ENCODE results near the gene CRCP. TPM values are rescaled to one million over a fixed set of nuclear protein-coding genes. Genes with fewer than 3 reads are reported as not detected.
"Not testable (repeated sequence)": the region's sequence is repeated elsewhere in the genome, so short reads cannot be mapped to it uniquely, and the experiment has no call there.

The CRCP gene
- total RNA-seq (2014; rRNA removed; shearing (Covaris generic)), result 42.5 and 44.0 TPM in 2 replicates

DNA sequence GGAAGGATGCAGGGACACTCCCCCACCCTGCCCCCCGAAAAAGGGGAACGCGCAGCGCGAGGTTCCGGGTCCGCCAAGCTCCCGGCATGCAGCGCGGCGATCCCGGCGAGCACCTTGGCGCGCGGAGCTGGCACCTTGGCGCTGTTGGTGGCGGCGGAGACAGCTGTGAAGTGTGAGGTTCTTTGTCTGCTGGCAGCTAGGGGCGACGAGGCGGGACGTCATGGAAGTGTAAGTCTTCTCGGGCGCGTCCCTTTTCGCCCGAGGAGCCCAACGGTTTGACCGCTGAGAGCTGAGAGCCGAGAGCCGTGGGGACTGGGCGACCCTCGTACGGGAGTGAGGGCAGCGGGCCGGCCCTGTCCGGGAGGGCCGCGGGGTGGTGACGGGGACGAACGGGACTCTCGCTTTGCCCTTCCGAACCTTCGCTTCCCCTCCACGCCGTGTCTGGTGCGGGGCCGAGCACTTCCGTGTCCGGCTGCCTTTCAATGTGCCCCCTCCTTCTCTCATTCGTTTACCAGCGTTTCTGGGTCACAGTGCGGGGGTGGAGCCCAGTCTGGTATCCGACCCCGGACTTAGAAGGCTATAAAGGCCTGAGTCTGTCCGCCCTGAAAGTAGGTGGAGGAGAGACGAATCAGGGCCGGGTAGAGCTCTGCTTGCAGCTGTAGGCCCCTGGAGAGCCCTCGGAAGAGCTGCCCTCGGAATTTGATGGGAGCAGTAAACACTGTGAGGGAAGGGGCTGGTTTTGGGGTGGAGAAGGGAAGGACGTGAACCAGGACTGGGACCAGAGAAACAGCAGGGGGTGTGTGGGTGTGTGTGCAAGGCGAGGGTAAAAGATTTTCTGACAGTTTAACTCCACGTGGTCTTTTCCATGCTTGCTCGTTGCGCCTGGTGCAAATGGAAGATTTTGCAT is at the start of gene CRCP:
TSS of gene CRCP (plus strand) at position 105 of the 907 bp plus-strand sequence. CDS start at position 221, 116 bp downstream.
- peak; percentile 78 for DNase-seq (ENCODE audit: low spot score)

DNA sequence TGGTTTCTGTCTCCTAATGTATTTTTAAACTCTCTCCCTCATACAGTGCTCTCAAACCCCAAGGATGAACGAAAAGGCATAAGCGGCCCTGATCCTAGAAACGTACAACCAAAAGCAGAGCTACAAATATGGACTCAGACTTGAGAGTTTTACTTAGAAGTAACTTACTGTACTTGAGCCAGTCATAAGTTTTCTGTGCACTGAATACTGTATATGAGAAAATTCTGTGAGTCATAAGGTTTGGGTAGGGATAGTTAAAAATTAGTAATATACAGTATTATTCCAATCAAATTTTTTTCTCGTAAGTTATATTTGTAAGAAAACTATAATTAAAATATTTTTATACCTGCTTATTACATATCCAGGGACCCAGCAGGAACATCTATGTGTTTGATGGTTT is 44.9 kb upstream of the CRCP start:
- no peak for DNase-seq (ENCODE audit: low spot score)

DNA sequence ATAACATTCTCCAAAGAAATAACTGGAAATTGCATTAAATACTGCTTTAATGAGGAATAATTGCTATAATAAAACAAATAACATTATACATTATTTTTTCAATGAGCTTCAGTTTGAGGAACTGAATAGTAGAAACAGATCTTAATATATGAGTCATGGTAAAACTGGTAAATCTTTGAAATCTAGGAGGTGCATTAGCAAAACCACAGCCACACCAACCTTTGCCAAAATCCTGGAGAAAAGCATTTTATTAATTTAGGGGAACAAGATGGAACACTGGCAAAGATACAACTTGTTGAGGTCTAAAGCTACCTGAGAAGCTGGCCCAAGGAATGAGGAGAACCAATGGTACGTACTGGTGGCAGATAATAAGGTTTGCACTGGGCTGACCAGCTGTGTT is 44.4 kb upstream of the CRCP start:
- DNase-seq (ENCODE audit: low spot score), result no peak

DNA sequence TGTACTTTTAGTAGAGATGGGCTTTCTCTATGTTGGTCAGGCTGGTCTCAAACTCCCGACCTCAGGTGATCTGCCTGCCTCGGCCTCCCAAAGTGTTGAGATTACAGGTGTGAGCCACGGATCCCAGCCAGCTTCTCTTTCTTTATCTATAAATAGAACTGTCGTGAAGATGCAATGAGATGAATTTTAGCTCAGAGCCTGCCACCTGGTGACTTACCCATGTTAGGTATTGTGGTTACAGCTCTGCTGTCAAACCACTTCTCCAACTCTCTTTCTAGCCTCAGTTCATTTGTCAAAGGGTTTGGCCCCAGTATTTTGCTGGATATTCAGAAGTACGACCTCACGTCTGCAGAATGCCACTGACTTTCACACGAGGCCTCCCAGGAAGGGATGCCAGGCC is 42.4 kb upstream of the CRCP start:
- DNase-seq (ENCODE audit: low spot score), result not testable (repeated sequence)

DNA sequence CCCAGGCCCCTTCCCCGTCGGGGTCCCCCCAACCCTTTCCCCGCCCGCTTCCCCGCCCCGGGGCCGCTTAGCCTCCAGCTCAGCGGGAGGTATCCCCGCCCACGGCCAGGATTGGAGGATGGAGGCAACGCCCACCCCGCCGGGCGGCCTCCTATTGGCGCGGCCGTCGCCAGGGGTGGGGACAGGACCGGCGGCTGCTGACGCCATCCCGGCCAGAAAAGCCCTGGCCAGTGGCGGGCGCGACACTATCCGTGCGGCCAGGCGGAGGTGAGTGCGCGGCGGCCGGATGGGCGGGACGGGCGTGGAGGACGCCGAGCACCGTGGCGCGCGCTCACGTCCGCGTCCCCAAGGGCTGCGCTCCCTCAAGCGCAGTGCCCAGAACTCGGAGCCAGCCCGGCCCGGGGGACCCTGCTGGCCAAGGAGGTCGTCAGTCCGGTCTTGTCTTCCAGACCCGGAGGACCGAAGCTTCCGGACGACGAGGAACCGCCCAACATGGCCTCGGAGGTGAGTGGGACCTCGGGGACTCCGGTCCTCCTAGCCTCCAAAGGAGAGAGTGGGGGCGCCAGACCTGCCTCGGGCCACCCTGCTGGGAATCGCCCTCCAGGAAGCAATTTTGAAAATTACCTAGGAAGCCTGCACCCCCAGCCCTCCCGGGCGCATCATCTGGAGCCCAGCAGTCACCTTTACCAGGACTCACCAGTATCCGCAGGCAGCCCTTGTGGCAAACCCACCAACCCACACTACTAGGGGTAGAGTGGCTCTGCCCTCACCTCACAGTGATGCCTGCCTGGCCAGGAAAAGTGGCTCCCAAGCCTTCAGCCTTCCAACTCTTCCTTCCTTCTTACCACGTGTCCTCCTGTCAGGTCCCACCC is 38.8 kb upstream of the CRCP start, which contains the start of gene ASL:
TSS of gene ASL (plus strand) at position 230 of the 872 bp plus-strand sequence. CDS start at position 493, 263 bp downstream.
- DNase-seq (ENCODE audit: low spot score), result peak; percentile 86

DNA sequence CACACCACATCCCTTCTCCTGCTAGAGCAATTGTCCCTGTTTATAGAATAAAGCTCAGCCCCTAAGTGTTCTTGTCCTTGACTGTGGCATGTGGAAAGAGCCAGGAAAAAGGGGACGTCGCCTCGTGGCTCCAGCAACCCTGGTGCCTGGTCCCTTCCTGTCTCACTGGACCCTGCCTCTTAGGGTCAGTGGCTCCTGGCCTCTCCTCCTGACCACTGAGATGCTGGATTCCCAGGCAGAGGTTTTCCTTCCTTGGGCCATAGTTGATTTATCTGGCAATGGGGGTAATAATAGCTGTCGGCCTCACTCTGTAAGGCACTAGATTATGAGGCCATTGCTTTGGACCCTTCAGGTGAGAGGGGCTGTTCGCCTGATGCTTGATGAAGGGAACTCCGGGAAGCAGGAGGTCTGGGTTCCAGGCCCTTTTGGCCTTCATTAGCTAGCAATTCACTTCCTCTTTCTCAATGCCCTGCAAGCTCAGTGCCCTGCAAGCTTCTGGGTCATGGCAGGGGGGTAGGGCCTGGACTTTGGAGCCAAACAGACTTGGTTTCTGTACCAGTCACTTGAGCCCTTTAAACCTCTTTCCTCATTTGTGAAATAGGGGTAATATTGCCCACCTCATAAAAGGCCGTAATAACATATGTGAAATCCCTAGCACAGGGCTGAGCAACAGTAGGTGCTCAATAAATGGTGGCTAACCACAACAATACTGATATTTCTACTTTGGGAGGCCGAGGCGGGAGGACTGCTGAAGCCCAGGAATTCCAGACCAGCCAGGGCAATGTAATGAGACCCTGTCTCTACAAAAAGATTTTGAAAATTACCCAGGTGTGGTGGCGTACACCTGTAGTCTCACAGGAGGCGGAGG is 38.0 kb upstream of the CRCP start:
- DNase-seq (ENCODE audit: low spot score), result no peak

DNA sequence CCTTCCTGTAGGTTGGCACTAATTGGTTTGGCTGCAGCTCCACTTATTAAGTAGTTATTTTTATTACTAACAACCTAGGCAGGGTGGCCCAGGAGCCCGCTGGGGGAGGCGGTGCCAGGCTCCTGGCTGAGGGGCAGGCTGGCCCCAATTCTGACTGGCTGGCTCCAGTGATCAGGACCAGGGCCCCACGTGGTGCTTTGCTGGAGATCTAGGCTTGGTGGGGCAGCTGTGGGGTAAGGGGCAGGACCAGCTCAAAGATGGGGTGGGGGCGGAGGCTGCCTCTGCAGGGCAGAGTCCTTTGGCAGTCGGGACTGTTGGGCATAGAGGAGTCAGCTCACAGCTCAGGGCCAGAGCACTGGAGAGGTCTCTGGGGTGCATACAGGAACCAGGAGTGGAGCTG is 36.6 kb upstream of the CRCP start:
- DNase-seq (ENCODE audit: low spot score), result no peak

DNA sequence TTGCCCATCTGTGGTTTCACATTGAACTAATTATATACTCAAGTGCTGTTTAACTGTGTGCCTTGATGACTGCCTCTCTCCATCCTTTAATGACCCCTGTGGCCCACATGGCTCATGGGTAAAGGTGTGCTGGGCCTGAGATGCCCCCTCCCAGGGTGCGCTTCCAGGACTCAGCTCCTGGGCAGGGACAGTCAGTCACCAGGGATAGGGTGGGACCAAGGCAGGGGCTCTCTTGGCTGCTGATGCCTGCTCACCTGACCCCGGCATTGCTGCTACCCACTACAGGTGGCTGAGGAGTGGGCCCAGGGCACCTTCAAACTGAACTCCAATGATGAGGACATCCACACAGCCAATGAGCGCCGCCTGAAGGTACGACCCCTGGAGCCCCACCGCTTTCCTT is 32.6 kb upstream of the CRCP start:
- DNase-seq (ENCODE audit: low spot score), result no peak

DNA sequence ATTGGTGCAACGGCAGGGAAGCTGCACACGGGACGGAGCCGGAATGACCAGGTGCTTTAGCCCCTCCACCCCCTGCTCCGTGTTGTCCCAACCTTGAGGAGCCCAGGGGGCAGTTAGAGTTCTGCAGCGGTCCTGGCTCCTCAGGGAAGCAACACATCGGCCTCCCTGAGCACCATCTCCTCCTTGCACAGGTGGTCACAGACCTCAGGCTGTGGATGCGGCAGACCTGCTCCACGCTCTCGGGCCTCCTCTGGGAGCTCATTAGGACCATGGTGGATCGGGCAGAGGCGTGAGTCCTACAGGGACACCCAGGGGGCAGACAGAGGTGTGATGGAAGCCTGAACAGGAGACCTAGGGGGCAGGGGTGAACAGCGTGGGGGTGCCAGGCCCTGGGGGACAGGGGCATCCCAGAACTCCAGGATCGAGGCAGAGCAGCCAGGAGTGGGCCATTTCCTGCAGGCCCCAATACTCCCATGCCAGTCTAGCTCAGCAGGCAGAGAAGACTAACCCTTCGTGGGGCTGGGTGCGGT is 31.7 kb upstream of the CRCP start:
- no peak for DNase-seq (ENCODE audit: low spot score)

DNA sequence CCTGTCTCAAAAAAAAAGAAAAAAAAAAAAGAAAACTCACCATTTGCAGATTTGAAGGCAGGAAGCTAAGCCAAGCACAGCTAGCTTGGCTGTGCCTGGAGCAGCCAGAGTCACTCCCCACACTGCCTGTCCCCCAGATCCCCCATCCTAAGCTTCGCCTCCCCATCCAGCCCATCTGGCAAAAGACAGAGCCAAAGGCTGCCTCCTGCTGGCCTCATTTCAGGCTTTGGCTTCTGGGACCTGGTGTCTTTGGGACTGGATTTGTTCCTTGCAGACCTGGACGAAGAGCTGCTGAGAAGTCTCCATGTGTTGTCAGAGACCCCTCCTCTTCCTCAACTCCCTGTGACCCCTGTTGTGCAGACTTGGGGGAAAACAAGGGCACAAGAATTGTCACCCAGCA is 31.0 kb upstream of the CRCP start:
- no peak for DNase-seq (ENCODE audit: low spot score)

DNA sequence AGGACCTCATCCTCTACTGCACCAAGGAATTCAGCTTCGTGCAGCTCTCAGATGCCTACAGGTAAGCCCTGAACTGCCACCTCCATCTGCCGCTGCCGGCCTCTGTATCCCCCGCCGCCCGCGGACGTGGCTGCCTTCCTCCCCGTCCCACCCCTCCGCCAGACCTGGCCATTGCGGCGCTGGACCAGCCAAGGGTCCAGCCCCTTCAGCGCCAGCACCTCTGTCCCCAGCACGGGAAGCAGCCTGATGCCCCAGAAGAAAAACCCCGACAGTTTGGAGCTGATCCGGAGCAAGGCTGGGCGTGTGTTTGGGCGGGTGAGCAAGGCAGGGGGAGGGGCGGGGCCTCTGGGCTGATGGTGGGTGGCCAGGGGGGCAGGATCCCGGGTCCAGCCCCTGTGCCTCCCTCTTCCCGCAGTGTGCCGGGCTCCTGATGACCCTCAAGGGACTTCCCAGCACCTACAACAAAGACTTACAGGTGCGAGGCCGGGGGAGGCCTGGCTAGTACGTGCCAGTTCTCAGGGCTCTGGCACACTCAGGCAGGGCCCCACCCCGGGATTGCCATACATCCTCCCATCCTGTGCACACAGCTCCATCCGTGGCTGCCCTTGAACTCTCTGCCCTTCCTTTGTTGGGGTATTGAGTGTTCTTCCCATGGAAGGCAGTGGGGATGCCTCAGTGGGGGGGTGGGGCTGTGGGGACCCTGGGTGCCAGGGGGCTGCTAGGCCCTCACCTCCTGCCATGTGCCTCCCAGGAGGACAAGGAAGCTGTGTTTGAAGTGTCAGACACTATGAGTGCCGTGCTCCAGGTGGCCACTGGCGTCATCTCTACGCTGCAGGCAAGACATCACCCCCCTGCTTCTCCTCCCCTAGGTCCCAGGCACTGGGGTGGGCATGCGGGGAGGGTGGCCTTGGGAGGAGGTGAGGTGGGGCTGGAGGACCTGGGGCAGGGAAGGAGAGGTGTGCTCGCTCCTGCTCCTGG is 25.5 kb upstream of the CRCP start:
- no peak for DNase-seq (ENCODE audit: low spot score)

DNA sequence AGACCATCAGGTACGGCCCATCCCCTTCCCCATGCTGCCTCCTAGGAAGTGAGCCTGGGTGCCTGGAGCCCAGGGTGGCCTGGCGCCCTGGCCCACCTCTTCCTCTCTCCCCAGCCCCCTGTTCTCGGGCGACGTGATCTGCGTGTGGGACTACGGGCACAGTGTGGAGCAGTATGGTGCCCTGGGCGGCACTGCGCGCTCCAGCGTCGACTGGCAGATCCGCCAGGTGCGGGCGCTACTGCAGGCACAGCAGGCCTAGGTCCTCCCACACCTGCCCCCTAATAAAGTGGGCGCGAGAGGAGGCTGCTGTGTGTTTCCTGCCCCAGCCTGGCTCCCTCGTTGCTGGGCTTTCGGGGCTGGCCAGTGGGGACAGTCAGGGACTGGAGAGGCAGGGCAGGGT is 22.0 kb upstream of the CRCP start:
- no peak for DNase-seq (ENCODE audit: low spot score)

DNA sequence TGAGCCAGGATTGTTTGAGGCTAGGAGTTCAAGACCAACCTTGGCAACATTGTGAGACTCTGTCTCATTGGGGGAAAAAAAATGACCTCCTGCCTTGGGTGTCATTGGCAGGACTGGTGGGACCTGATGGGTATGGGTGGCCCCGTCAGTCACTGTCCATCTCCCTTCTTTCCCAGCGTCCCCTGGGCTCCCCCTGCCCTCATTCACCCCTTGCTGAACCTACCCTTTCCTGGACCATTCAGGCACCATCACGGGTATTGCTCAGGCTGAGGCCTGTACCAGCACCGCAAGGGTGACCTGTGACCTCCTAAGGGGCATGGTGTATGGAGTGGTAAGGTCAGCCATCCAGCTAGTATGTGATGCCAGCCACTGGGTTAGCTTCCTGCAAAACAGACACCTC is 19.6 kb upstream of the CRCP start:
- DNase-seq (ENCODE audit: low spot score), result no peak

DNA sequence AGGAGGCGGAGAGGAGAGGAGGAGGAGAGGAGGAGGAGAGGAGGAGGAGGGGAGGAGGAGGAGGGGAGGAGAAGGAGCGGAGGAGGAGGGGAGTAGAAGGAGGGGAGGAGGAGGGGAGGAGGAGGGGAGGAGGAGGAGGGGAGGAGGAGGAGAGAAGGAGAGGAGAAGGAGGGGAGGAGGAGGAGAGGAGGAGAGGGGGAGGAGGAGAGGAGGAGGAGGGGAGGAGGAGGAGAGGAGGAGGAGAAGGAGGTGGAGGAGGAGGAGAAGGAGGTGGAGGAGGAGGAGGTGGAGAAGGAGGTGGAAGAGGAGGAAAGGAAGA is 15.5 kb upstream of the CRCP start:
- no peak for DNase-seq (ENCODE audit: low spot score)

DNA sequence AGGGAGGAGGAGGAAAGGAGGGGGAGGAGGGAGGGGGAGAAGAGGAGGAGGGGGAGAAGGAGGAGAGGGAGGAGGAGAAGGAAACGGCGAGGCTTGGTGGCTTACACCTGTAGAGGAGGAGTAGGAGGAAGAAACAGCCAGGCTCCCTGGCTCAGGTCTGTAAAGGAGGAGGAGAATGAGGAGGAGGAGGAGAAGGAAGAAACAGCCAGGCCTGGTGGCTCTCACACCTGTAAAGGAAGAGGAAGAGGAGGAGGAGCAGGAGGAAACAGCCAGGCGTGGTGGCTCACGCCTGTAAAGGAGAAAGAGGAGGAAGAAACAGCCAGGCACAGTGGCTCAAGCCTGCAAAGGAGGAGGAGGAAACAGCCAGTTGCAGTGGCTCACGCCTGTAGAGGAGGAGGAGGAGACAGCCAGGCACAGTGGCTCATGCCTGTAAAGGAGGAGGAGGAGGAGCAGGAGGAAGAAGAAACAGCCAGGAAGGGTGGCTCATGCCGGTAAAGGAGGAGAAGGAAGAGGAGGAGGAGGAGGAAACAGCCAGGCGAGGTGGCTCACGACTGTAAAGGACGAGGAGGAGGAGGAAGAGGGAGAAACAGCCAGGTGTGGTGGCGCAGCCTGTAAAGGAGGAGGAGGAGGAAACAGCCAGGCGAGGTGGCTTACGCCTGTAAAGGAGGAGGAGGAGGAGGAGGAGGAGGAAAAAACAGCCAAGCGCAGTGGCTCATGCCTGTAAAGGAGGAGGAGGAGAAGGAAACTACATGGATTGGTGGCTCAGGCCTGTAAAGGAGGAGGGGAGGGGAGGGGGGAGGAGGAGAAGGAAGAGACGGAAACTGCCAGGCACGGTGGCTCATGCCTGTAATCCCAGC is 14.9 kb upstream of the CRCP start:
- DNase-seq (ENCODE audit: low spot score), result peak; percentile 97

DNA sequence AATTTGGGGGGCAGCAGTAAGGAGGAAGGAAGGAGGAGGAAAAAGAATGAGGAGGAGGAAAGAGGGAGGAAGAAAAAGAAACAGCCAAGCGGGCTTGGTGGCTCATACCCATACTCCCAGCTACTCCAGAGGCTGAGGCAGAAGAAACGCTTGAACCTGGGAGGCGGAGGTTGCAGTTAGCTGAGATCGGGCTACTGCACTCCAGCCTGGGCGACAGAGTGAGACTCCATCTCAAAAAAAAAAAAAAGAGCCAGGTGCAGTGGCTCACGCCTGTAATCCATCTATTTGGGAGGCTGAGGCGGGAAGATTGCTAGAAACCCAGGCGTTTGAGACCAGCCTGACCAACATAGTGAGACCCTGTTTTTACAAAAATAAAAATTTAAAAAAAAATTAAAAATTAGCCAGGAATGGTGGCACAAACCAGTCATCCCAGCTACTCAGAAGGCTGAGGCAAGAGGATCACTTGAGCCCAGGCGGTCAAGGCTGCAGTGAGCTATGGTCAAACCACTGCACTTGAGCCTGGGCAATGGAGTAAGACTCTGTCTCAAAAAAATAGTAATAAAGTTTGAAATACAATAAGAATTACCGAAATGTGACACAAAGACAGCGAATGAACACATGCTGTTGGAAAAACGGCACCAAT is 14.1 kb upstream of the CRCP start:
- peak; percentile 11 for DNase-seq (ENCODE audit: low spot score)

DNA sequence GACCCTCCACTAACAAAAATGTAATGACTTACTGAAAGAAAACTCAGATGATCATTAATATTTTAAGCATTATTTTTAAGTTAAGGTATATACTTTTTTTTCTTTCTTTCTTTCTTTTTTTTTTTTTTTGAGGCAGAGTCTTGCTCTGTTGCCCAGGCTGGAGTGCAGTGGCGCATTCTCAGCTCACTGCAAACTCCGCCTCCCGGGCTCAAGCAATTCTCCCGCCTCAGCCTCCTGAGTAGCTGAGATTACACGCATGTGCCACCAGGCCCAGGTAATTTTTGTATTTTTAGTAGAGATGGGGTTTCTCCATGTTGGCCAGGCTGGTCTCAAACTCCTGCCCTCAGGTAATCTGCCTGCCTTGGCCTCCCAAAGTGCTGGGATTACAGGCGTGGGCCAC is 12.5 kb upstream of the CRCP start:
- DNase-seq (ENCODE audit: low spot score), result not testable (repeated sequence)

DNA sequence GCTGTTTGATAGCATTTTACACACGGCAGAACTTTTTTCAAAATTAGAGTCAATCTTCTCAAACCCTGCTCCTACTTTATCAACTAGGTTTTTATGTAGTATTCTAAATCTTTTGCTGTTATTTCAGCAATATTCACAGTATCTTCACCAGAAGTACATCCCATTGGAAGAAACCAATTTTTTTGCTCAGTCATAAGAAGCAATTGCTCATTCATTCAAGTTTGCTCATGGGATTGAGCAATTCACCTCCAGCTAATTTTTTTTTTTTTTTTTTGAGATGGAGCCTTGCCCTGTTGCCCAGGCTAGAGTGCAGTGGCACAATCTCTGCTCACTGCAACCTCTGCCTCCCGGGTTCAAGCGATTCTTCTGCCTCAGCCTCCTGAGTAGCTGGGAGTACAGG is 10.7 kb upstream of the CRCP start:
- DNase-seq (ENCODE audit: low spot score), result not testable (repeated sequence)

DNA sequence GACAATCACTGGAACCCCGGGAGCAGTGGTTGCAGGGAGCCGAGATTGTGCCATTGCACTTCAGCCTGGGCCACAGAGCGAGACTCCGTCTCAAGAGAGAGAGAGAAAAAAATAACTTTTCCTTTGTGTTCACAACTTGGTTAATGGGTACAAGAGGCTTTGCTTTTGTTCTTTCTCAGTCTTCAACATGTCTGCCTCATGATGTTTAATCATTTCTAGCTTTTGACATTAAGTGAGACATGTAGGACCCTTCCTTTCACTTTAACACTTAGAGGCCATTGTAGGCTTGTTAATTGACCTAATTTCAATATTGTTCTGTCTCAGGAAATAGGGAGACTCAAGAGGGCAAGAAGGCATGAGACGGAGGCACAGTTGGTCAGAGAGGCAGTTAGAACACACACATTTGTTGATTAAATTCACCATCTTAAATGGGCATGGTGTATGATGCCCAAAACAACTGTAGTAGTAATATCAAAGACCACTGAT is 9.3 kb upstream of the CRCP start:
- no peak for DNase-seq (ENCODE audit: low spot score)
